Measurements from ENCODE around the gene MYLK4. TPM values are rescaled to one million over a fixed set of nuclear protein-coding genes. Genes with fewer than 3 reads are reported as not detected.
"Not testable (repeated sequence)": the region's sequence is repeated elsewhere in the genome, so short reads cannot be mapped to it uniquely, and the experiment has no call there.

MYLK4 gene
- total RNA-seq, 4 donors from 2014 or later: 0.49 to 1.9 (median 1.0) TPM

DNA sequence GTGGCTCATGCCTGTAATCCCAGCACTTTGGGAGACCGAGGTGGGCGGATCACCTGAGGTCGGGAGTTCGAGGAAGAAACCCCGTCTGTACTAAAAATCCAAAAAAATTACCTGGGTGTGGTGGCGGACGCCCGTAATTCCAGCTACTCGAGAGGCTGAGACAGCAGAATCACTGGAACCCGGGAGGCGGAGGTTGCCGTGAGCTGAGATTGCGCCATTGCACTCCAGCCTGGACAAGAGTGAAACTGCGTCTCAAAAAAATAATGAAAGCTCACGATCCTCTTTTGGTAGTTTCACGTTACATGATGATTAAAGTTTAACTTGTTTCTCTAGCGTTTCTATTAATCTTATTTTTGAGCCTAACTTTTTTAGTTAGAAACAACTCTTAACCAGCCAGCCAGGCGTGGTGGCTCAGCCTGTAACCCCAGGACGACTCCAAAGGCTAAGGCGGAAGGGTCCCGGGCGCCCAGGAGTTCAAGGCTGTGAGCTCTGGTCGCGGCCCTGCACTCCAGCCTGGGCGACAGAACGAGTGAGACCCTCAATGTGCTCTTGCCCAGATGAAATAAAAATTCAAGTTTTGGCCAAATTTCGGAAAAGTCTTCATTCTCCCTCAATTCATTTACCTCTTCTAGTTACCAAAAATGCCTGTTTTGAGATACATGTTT, 13.3 kb upstream of the MYLK4 start:
- Histone ChIP-seq H3K27ac (peak overlapping the region in 3 of 4 donors; percentile 91 to 97 (median 92)), H3K36me3 (no peaks in the 10 kb centered on the region), H3K27me3 (no peaks in the 10 kb centered on the region), H3K4me1 (peaks cover 15 to 35% (median 23%) of the 10 kb centered on the region in 3 donors), H3K9me3 (no peaks in the 10 kb centered on the region), H3K4me3 (peak overlapping the region in 3 of 4 donors; percentile 77 to 96 (median 92))
- intact Hi-C loops (cut with DNase I): no loop called here
- no peak for TF ChIP-seq POLR2A (IDR thresholded peaks at IDR 0.05)
- TF ChIP-seq, protein P1, sequence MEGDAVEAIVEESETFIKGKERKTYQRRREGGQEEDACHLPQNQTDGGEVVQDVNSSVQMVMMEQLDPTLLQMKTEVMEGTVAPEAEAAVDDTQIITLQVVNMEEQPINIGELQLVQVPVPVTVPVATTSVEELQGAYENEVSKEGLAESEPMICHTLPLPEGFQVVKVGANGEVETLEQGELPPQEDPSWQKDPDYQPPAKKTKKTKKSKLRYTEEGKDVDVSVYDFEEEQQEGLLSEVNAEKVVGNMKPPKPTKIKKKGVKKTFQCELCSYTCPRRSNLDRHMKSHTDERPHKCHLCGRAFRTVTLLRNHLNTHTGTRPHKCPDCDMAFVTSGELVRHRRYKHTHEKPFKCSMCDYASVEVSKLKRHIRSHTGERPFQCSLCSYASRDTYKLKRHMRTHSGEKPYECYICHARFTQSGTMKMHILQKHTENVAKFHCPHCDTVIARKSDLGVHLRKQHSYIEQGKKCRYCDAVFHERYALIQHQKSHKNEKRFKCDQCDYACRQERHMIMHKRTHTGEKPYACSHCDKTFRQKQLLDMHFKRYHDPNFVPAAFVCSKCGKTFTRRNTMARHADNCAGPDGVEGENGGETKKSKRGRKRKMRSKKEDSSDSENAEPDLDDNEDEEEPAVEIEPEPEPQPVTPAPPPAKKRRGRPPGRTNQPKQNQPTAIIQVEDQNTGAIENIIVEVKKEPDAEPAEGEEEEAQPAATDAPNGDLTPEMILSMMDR (IDR thresholded peaks at IDR 0.05): no peak
- DNase-seq: no peak
- 78 to 79% methylated on average over 27 of the region's 27 CpGs for WGBS, 2 donors

DNA sequence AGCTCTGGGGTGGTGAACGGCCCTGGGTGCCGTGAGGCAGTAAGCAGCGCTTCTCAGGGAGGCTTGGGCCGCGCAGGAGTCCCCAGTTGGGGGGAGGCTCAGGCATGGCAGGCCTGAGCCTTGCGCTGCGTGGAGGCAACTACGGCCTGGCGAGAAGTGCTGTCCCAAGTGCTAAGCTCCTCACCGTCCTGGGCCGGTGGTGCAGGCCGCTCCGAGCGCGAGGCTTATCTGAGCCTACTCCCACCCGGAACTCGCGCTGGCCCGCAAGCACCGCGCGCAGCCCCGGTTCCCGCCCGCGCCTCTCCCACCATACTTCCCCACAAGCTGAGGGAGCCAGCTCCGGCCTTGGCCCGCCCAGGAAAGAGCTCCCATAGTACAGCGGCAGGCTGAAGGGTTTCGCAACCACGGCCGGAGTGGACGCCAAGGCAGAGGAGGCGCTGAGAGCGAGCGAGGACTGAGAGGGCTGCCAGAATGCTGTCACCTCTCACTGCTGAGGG, 12.7 kb upstream of the MYLK4 start:
- WGBS, 2 donors: 89 to 100% methylated on average over 1 to 8 of the region's 36 CpGs

DNA sequence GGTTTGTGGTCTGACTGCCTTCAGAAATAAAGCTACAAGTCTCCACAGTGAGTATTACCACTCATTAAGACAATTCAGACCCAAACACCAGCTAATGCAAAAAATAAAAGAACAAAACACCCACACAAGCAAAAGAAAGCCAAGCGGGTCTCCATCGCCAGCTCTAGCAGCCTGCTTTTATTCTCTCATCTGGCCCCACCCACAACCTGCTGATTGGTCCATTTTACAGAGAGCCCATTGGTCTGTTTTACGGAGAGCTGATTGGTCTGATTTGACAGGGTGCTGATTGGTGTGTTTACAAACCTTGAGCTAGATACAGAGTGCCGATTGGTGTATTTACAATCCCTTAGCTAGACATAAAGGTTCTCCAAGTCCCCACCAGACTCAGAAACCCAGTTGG, 12.1 kb upstream of the MYLK4 start:
- intact Hi-C loops (cut with DNase I): not testable (repeated sequence)

More for the DNA sequence above, 12.7 kb upstream of the MYLK4 start:
- Histone ChIP-seq H3K4me3 (no peak overlapping the region), H3K27ac (no peak overlapping the region), H3K4me1 (peaks cover 13 to 28% (median 16%) of the 10 kb centered on the region in 3 donors), H3K36me3 (no peaks in the 10 kb centered on the region), H3K27me3 (no peaks in the 10 kb centered on the region), H3K9me3 (no peaks in the 10 kb centered on the region)
- intact Hi-C loops (cut with DNase I): no loop called here
- no peak for DNase-seq
- no peak for TF ChIP-seq POLR2A (IDR thresholded peaks at IDR 0.05)

DNA sequence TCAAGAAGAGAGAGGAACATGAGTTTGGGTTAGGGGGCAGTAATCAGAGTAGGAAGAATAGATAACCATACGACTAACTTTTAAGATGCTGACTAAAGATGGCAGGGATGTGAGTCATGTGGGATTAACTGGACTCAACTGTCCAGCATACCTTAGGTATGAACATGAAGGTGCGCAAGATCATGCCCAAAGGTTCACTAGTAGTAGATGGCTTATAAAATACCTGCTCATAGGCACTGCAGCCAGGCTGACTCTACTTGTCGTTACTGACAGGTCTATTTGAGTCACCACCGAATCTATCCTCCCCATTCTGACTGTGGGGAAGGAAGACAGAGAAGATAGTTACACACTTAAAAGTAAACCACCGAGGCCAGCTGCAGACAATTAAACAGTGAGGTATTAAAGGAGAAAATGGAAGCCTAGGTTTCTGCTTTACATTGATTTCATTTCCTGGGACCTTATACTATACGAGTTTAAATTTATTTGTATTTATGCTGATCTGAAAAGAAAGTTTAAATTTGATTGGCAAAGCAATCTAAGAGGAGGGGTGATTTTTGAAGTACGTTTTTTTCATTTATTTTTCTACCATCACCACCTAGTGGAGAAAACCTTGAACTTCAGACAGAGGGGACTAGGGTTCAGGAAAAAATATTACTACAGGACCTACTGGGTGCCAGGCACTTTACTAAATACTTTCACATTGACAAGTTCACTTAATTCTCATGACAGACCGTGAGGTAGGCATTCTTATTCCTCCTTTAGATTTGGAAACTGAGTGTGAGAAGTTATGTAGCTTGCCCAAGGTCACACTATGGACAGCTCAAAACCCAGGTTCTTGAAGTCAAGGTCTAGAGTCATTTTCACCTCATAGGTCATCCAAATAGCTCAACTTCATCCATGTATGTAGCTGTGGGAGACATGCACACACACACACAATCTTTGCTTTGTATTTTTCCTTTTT, 10.4 kb upstream of the MYLK4 start:
- DNase-seq: no peak
- H3K36me3 ChIP-seq: no peaks in the 10 kb centered on the region
- peaks cover 0 to 7% (median 2%) of the 10 kb centered on the region in 3 donors for H3K4me1 ChIP-seq
- no peak overlapping the region for H3K27ac ChIP-seq
- H3K4me3 ChIP-seq: no peak overlapping the region
- 69% methylated on average over 8 of the region's 8 CpGs for WGBS, 2 donors
- TF ChIP-seq, protein P1 (IDR thresholded peaks at IDR 0.05): peak in 4 of 6 experiments; percentile 31 to 55 (median 38)
- no peak for TF ChIP-seq POLR2A (IDR thresholded peaks at IDR 0.05)
- intact Hi-C loops (cut with DNase I): no loop called here
- no peaks in the 10 kb centered on the region for H3K27me3 ChIP-seq
- no peaks in the 10 kb centered on the region for H3K9me3 ChIP-seq

More for the DNA sequence above, 12.1 kb upstream of the MYLK4 start:
- not testable (repeated sequence) for H3K36me3 ChIP-seq, H3K9me3 ChIP-seq, H3K4me3 ChIP-seq, DNase-seq, H3K27me3 ChIP-seq, H3K27ac ChIP-seq
- peaks cover 8 to 23% (median 11%) of the 10 kb centered on the region in 3 donors for H3K4me1 ChIP-seq
- WGBS, 2 donors: 96 to 100% methylated on average over 4 of the region's 4 CpGs

DNA sequence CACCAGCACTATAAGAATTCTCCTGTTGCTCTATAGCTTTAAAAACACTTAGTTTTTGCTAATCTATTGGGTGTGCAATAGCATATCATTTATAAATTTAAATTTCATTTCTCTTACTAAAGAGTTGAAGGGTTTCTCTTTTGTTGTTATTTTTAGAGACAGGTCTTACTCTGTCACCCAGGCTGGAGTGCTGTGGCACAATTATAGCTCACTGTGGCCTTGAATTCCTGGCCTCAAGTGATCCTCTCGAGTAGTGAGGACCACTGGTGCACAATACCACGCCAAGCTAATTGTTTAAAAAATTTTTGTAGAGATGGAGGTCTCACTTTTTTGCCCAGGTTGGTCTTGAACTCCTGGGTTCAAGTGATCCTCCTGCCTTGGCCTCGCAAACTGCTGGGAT, 8.3 kb upstream of the MYLK4 start:
- H3K4me3 ChIP-seq: no peak overlapping the region
- WGBS, 2 donors: 73 to 91% methylated on average over 3 of the region's 3 CpGs
- H3K27me3 ChIP-seq: no peaks in the 10 kb centered on the region
- intact Hi-C loops (cut with DNase I): no loop called here
- H3K4me1 ChIP-seq: peaks cover 0 to under 1% (median 0%) of the 10 kb centered on the region in 3 donors
- no peak for TF ChIP-seq POLR2A (IDR thresholded peaks at IDR 0.05)
- TF ChIP-seq, protein P1 (IDR thresholded peaks at IDR 0.05): no peak
- no peak overlapping the region for H3K27ac ChIP-seq
- DNase-seq: no peak
- no peaks in the 10 kb centered on the region for H3K9me3 ChIP-seq
- H3K36me3 ChIP-seq: no peaks in the 10 kb centered on the region

Data from esophagus squamous epithelium (tissue), 5 donors.